Sigmoid colon (tissue), 3 donors: ENCODE measurements around the gene CLSTN2.

Experiments used
- CTCF ChIP-seq, 4 experiments: fragments of 450-650 bp in 3 of 4; fragments of 200-600 bp in 1 of 4; IDR thresholded peaks; one replicate each; pipeline ENCODE4 v1.5.1; 2016 to 2019; ENCODE audit warnings: antibody characterized with exemption in 4 of 4, mild to moderate bottlenecking in 3 of 4, moderate library complexity in 2 of 4
- POLR2A ChIP-seq, 2 donors: fragments of 450-650 bp; IDR thresholded peaks; one replicate each; pipeline ENCODE4 v1.6.1; 2016; ENCODE audit warnings: antibody characterized with exemption in 2 of 2, mild to moderate bottlenecking in 2 of 2, moderate library complexity in 2 of 2

GRCh38 chr3:140436421-140436820 is 501.4 kb downstream of the CLSTN2 start:
- no peak for TF ChIP-seq CTCF (IDR thresholded peaks at IDR 0.05)
- no peak for TF ChIP-seq POLR2A (IDR thresholded peaks at IDR 0.05)
